ENCODE data around the gene BHLHE40.

The BHLHE40 gene

GRCh38 chr3:4995500-4996053 is 16.3 kb downstream of the BHLHE40 start:
- no peaks in the 10 kb centered on the region for H3K36me3 ChIP-seq (ENCODE audit: low read length)
- no peaks in the 10 kb centered on the region for H4K20me1 ChIP-seq (ENCODE audit: low read depth, low read length)
- no peaks in the 10 kb centered on the region for H3F3A ChIP-seq (ENCODE audit: insufficient read depth)
- no peak overlapping the region for H3K9ac ChIP-seq (ENCODE audit: low read length)
- no peaks in the 10 kb centered on the region for H3K27me3 ChIP-seq (ENCODE audit: low read length)
- H3K4me2 ChIP-seq (ENCODE audit: low read depth, low read length, poor library complexity, severe bottlenecking), result no peak overlapping the region
- no peaks in the 10 kb centered on the region for H3K9me2 ChIP-seq (replicated peaks; ENCODE audit: insufficient read depth, low read length)
- no peak overlapping the region for H2AFZ ChIP-seq (ENCODE audit: low read depth, low read length, severe bottlenecking)
- no peaks in the 10 kb centered on the region for H3K9me3 ChIP-seq (ENCODE audit: insufficient read depth, low read length)
- TF ChIP-seq CTCF (IDR thresholded peaks at IDR 0.05; ENCODE audit: insufficient read depth, low read length, poor library complexity, severe bottlenecking) (no peak), EZH2phosphoT487 (conservative IDR thresholded peaks at IDR 0.05; ENCODE audit: low read length) (no peak)
- H3K4me3 ChIP-seq (ENCODE audit: insufficient read depth, low read length, poor library complexity, severe bottlenecking), result no peak overlapping the region
- no peaks in the 10 kb centered on the region for H3K79me2 ChIP-seq (ENCODE audit: insufficient read depth, low read length)
- no peak overlapping the region for H3K27ac ChIP-seq (ENCODE audit: low read depth, low read length)

- Histone ChIP-seq H2AFZ (ENCODE audit: low read depth, low read length, severe bottlenecking) (no peak overlapping the region), H3K9ac (ENCODE audit: low read length) (no peak overlapping the region), H3K9me3 (ENCODE audit: insufficient read depth, low read length) (no peaks in the 10 kb centered on the region), H3K36me3 (ENCODE audit: low read length) (no peaks in the 10 kb centered on the region), H4K20me1 (ENCODE audit: low read depth, low read length) (no peaks in the 10 kb centered on the region), H3F3A (ENCODE audit: insufficient read depth) (no peaks in the 10 kb centered on the region), H3K27ac (ENCODE audit: low read depth, low read length) (no peak overlapping the region), H3K4me2 (ENCODE audit: low read depth, low read length, poor library complexity, severe bottlenecking) (no peak overlapping the region), H3K27me3 (ENCODE audit: low read length) (no peaks in the 10 kb centered on the region), H3K79me2 (ENCODE audit: insufficient read depth, low read length) (no peaks in the 10 kb centered on the region), H3K9me2 (replicated peaks; ENCODE audit: insufficient read depth, low read length) (no peaks in the 10 kb centered on the region), H3K4me3 (ENCODE audit: insufficient read depth, low read length, poor library complexity, severe bottlenecking) (no peak overlapping the region)
- TF ChIP-seq EZH2phosphoT487 (conservative IDR thresholded peaks at IDR 0.05; ENCODE audit: low read length), result no peak
- TF ChIP-seq CTCF (IDR thresholded peaks at IDR 0.05; ENCODE audit: insufficient read depth, low read length, poor library complexity, severe bottlenecking), result no peak
These were observed 17.1 kb downstream of the BHLHE40 start for GRCh38 chr3:4996223-4996765.

GRCh38 chr3:4996771-4997291 is 17.6 kb downstream of the BHLHE40 start:
- Histone ChIP-seq H3K36me3 (ENCODE audit: low read length) (no peaks in the 10 kb centered on the region), H3K27ac (ENCODE audit: low read depth, low read length) (no peak overlapping the region), H3K79me2 (ENCODE audit: insufficient read depth, low read length) (no peaks in the 10 kb centered on the region), H3K9me2 (replicated peaks; ENCODE audit: insufficient read depth, low read length) (no peaks in the 10 kb centered on the region), H3K27me3 (ENCODE audit: low read length) (no peaks in the 10 kb centered on the region), H3K9me3 (ENCODE audit: insufficient read depth, low read length) (no peaks in the 10 kb centered on the region), H2AFZ (ENCODE audit: low read depth, low read length, severe bottlenecking) (no peak overlapping the region), H3K4me2 (ENCODE audit: low read depth, low read length, poor library complexity, severe bottlenecking) (no peak overlapping the region), H3F3A (ENCODE audit: insufficient read depth) (no peaks in the 10 kb centered on the region), H3K9ac (ENCODE audit: low read length) (no peak overlapping the region), H4K20me1 (ENCODE audit: low read depth, low read length) (no peaks in the 10 kb centered on the region), H3K4me3 (ENCODE audit: insufficient read depth, low read length, poor library complexity, severe bottlenecking) (no peak overlapping the region)
- TF ChIP-seq CTCF (IDR thresholded peaks at IDR 0.05; ENCODE audit: insufficient read depth, low read length, poor library complexity, severe bottlenecking) (no peak), EZH2phosphoT487 (conservative IDR thresholded peaks at IDR 0.05; ENCODE audit: low read length) (no peak)
